MCF 10A (cell line): ENCODE data around the gene STARD8. TPM values are rescaled to one million over a fixed set of nuclear protein-coding genes. Genes with fewer than 3 reads are reported as not detected.

ENCODE experiments used
- BruUV-seq: library from RNA; stranded (reverse); fragments of 400-500 nt; replicated peaks from 2 replicates; lab custom pipeline; 2021; lab: Mats Ljungman, UMichigan
- CTCF ChIA-PET: fragments of 300-600 bp; sonication (Branson Sonifier 250); formaldehyde crosslinking; extraction: SDS; loops from one replicate; lab custom pipeline; 2021; ENCODE audit warnings: antibody characterized with exemption, inconsistent platforms; lab: Yijun Ruan, JAX
- POLR2A ChIA-PET: fragments of 300-600, 350-650 bp; sonication (Branson Sonifier 250); formaldehyde crosslinking; extraction: SDS; loops from one replicate; lab custom pipeline; 2020; ENCODE audit warnings: antibody characterized with exemption, inconsistent platforms; lab: Yijun Ruan, JAX
- DNase-seq: peaks from one replicate; pipeline ENCODE4 v3.0.0-alpha.2; 2018; ENCODE audit not compliant: unreplicated experiment
- H3K27ac Mint-ChIP-seq: one replicate; pipeline ENCODE4 v1.8.0; 2022; ENCODE audit warnings: mild to moderate bottlenecking, low read depth, mixed read lengths; ENCODE audit not compliant: unreplicated experiment
- H3K27me3 Mint-ChIP-seq: one replicate; pipeline ENCODE4 v1.8.0; 2022; ENCODE audit warnings: mixed read lengths; ENCODE audit not compliant: insufficient read depth, unreplicated experiment
- H3K36me3 Mint-ChIP-seq: one replicate; pipeline ENCODE4 v1.8.0; 2022; ENCODE audit warnings: mild to moderate bottlenecking, moderate library complexity, mixed read lengths; ENCODE audit not compliant: insufficient read depth, unreplicated experiment
- H3K4me1 Mint-ChIP-seq: one replicate; pipeline ENCODE4 v1.8.0; 2022; ENCODE audit warnings: mixed read lengths; ENCODE audit not compliant: insufficient read depth, unreplicated experiment
- H3K4me3 Mint-ChIP-seq: one replicate; pipeline ENCODE4 v1.8.0; 2022; ENCODE audit warnings: mild to moderate bottlenecking, moderate library complexity, mixed read lengths; ENCODE audit not compliant: unreplicated experiment
- H3K9me3 Mint-ChIP-seq: one replicate; pipeline ENCODE4 v1.8.0; 2022; ENCODE audit warnings: mixed read lengths; ENCODE audit not compliant: unreplicated experiment
- intact Hi-C: fragments of 100-400 bp; cut with micrococcal nuclease; formaldehyde crosslinking; loops from 2 replicates; pipeline ENCODE4 v1.14.1; 2022
- total RNA-seq: library from RNA; stranded (reverse); gene quantifications from 2 replicates; pipeline ENCODE4 v1.2.3, GENCODE V29; 2022
- TF ChIP-seq, protein P1 (sequence below): fragments of 200-600 bp; IDR thresholded peaks from one replicate; pipeline ENCODE4 v1.8.0; 2022; ENCODE audit warnings: antibody characterized with exemption, mild to moderate bottlenecking; ENCODE audit not compliant: unreplicated experiment

Gene STARD8
- total RNA-seq, 1 experiment from 2014 or later = 1.0 TPM

DNA sequence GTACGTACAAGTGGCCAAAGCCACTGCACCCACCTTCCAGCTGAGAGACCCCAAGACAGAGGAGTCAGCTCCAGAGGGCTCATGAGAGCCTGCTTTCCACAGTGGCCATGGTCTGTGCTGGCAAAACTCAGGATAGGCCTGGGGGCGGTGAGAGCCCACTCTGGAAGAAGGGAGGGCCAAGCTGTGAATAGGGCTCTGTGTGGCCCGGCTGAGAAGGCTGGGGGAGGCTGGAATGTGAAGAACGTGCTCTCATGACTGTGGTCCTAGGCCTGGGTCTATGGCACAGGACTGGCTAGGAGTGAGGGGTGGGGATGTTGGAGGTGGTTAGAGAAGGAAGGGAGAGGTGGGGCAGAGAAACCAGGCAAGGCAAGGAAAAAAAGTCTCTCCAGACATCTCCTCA is 13.3 kb downstream of the STARD8 start:
- CTCF ChIA-PET = no interaction called here

DNA sequence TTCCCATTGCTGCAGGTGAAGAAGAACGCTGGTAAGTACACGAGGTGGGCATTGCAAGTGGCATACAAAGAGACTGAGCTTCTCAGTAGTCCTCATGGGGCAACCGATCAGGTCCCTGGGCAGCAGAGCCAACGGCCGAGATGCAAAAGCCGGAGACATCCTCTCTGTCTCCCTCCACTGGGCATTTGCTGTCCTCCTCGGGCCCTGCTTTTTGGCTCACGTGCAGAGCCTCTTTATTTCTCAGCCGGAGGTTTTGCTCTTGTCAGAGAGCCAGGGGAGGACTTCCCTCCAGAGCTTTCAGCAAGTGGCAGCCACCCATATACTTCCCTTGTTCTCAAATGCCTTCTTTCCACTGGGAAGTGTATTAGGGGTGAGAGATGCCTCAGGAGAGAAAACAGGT is 18.0 kb downstream of the STARD8 start:
- Mint-ChIP-seq H3K27me3 (peaks cover 78% of the 10 kb centered on the region), H3K9me3 (no peaks in the 10 kb centered on the region), H3K4me1 (no peaks in the 10 kb centered on the region), H3K36me3 (no peaks in the 10 kb centered on the region), H3K27ac (no peak overlapping the region), H3K4me3 (no peak overlapping the region)
- intact Hi-C loops = no loop called here
- POLR2A ChIA-PET = no interaction called here
- TF ChIP-seq, protein P1, sequence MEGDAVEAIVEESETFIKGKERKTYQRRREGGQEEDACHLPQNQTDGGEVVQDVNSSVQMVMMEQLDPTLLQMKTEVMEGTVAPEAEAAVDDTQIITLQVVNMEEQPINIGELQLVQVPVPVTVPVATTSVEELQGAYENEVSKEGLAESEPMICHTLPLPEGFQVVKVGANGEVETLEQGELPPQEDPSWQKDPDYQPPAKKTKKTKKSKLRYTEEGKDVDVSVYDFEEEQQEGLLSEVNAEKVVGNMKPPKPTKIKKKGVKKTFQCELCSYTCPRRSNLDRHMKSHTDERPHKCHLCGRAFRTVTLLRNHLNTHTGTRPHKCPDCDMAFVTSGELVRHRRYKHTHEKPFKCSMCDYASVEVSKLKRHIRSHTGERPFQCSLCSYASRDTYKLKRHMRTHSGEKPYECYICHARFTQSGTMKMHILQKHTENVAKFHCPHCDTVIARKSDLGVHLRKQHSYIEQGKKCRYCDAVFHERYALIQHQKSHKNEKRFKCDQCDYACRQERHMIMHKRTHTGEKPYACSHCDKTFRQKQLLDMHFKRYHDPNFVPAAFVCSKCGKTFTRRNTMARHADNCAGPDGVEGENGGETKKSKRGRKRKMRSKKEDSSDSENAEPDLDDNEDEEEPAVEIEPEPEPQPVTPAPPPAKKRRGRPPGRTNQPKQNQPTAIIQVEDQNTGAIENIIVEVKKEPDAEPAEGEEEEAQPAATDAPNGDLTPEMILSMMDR = no peak
- CTCF ChIA-PET = no interaction called here
- BruUV-seq = no TSS peak
- no peak for DNase-seq

More for the DNA sequence above, 13.3 kb downstream of the STARD8 start:
- no TSS peak for BruUV-seq
- H3K4me1 Mint-ChIP-seq = no peaks in the 10 kb centered on the region
- TF ChIP-seq, protein P1 = no peak
- H3K27ac Mint-ChIP-seq = no peak overlapping the region
- H3K27me3 Mint-ChIP-seq = peaks cover 63% of the 10 kb centered on the region
- intact Hi-C loops = no loop called here
- DNase-seq = no peak
- H3K4me3 Mint-ChIP-seq = no peak overlapping the region
- POLR2A ChIA-PET = no interaction called here
- no peaks in the 10 kb centered on the region for H3K36me3 Mint-ChIP-seq
- H3K9me3 Mint-ChIP-seq = no peaks in the 10 kb centered on the region

DNA sequence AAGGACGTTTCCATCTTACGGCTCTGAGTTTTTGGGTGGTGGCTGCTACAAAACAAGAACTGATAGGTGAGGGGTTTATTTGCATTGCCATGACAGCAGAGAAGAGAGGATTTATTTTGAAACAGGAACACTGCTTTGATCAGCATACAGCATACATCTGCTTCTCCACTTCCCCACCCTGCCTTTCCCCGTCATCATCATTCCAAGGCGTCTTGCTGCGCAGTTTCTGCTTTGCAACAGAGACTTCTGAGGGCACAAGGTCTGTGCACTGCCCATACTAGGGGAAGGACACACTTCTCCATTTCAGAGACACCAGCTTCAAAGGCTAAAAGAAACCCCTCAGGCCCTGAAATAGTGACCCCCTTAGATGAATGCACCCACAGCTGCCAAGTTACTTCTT is 19.1 kb downstream of the STARD8 start:
- no peak for DNase-seq
- Mint-ChIP-seq H3K27me3 (peaks cover 80% of the 10 kb centered on the region), H3K4me3 (no peak overlapping the region), H3K36me3 (no peaks in the 10 kb centered on the region), H3K27ac (no peak overlapping the region), H3K4me1 (no peaks in the 10 kb centered on the region), H3K9me3 (no peaks in the 10 kb centered on the region)
- intact Hi-C loops = no loop called here
- POLR2A ChIA-PET = no interaction called here
- CTCF ChIA-PET = no interaction called here
- BruUV-seq = no TSS peak
- TF ChIP-seq, protein P1 = no peak

DNA sequence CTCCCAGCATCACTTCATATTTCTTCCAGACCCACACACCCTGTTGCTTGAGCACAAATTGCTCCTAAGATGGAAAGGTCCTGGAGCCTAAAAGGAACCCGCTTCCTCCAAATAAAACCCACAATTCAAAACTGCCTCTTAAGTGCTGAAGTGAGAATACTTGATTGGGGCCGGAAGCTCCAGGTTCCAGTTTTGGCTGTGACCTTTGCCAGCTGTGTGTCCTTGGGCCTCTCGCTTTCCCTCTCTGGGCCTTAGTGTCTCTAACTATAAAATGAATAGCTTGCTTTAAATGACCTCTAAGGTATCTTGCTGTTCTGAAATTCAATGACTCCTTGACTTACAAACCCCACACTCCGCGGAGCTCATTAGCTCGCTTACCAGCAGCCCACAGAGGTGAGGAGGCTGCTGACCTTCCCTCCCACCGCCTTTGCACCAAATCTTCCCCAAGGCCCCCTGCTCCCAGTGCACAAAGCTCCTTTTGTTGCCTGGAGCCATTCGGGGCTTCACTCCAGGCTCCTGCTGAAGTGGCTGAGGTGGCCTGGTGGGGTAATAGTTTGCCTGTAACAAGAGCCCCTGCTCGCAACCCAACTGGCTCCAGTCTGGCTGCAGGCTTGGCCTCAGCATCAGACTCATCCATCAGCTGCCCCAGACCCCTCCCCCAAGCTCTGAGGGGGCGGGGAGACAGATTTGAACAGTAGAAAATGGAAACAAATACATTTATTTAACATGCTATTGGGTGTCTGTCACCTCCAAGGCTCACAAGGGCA is 21.8 kb downstream of the STARD8 start:
- DNase-seq = no peak
- BruUV-seq = no TSS peak
- no peak overlapping the region for H3K4me3 Mint-ChIP-seq
- no peak overlapping the region for H3K27ac Mint-ChIP-seq
- H3K27me3 Mint-ChIP-seq = peaks cover 72% of the 10 kb centered on the region
- ChIA-PET POLR2A (no interaction called here), CTCF (interaction anchor here (0.6 kb wide), 1 partner anchor 42 kb away, joined by 3 read pairs; no protein-coding TSS in a partner anchor)
- no peaks in the 10 kb centered on the region for H3K36me3 Mint-ChIP-seq
- no peaks in the 10 kb centered on the region for H3K4me1 Mint-ChIP-seq
- intact Hi-C loops = no loop called here
- no peaks in the 10 kb centered on the region for H3K9me3 Mint-ChIP-seq
- TF ChIP-seq, protein P1 = no peak
